PC-3 (cell line): ENCODE measurements around the gene CACNA1H. TPM values are rescaled to one million over a fixed set of nuclear protein-coding genes. Genes with fewer than 3 reads are reported as not detected.
"Not testable (repeated sequence)": the region's sequence is repeated elsewhere in the genome, so short reads cannot be mapped to it uniquely, and the experiment has no call there.

Experiments
- ATAC-seq: fragments of 200-7000 bp; cut with Tn5 transposase; 2 replicates; pipeline ENCODE4 v1.9.1; 2020; ENCODE audit warnings: mild to moderate bottlenecking, moderate library complexity
- BruUV-seq: library from RNA; stranded (reverse); fragments of 400-500 nt; replicated peaks from 2 replicates; lab custom pipeline; 2021; lab: Mats Ljungman, UMichigan
- CTCF ChIA-PET: fragments of 300-600 bp; sonication (Branson Sonifier 250); formaldehyde crosslinking; loops from one replicate; lab custom pipeline; 2022; ENCODE audit warnings: antibody characterized with exemption; lab: Charles Lee
- POLR2A ChIA-PET: fragments of 300-600 bp; sonication (Branson Sonifier 250); formaldehyde crosslinking; loops from one replicate; lab custom pipeline; 2022; ENCODE audit warnings: antibody characterized with exemption; ENCODE audit not compliant: unreplicated experiment; lab: Charles Lee
- DNase-seq: peaks from one replicate; pipeline ENCODE4 v3.0.0-alpha.2; 2015
- H2AFZ ChIP-seq: fragments of 300-600 bp; sonication (generic); 2 replicates; pipeline ENCODE4 v1.6.0; 2016; ENCODE audit warnings: antibody characterized with exemption, low read length
- H3F3A ChIP-seq: fragments of 300-600 bp; sonication (generic); one replicate; pipeline ENCODE4 v1.6.0; 2017; ENCODE audit warnings: antibody characterized with exemption, low read length, control low read depth, mild to moderate bottlenecking; ENCODE audit not compliant: unreplicated experiment
- H3K27ac ChIP-seq: fragments of 300-600 bp; sonication (generic); 2 replicates; pipeline ENCODE4 v1.5.1; 2016; ENCODE audit warnings: mild to moderate bottlenecking, low read length
- H3K27me3 ChIP-seq: fragments of 300-600 bp; sonication (generic); 2 replicates; pipeline ENCODE4 v1.6.1; 2016; ENCODE audit warnings: low read length, mixed read lengths
- H3K36me3 ChIP-seq: fragments of 300-600 bp; sonication (generic); 2 replicates; pipeline ENCODE4 v1.6.1; 2016; ENCODE audit warnings: low read depth, mixed run types, low read length, mixed read lengths
- H3K4me1 ChIP-seq: fragments of 300-600 bp; sonication (generic); 2 replicates; pipeline ENCODE4 v1.5.1; 2016; ENCODE audit warnings: low read length; ENCODE audit not compliant: insufficient read depth
- H3K4me2 ChIP-seq: fragments of 300-600 bp; sonication (generic); 2 replicates; pipeline ENCODE4 v1.6.0; 2016; ENCODE audit warnings: low read length
- H3K4me3 ChIP-seq: fragments of 300-600 bp; sonication (generic); 2 replicates; pipeline ENCODE4 v1.5.1; 2016; ENCODE audit warnings: mild to moderate bottlenecking, low read length, mixed read lengths
- H3K79me2 ChIP-seq: fragments of 300-600 bp; sonication (generic); 2 replicates; pipeline ENCODE4 v1.6.1; 2017; ENCODE audit warnings: low read length, mixed read lengths
- H3K9ac ChIP-seq: fragments of 300-600 bp; sonication (generic); 2 replicates; pipeline ENCODE4 v1.6.0; 2016; ENCODE audit warnings: mild to moderate bottlenecking, low read length
- H3K9me2 ChIP-seq: fragments of 300-600 bp; sonication (generic); replicated peaks from 2 replicates; pipeline ENCODE4 v1.6.1; 2016; ENCODE audit warnings: mixed run types, low read length, mixed read lengths
- H3K9me3 ChIP-seq: fragments of 300-600 bp; sonication (generic); 2 replicates; pipeline ENCODE4 v1.6.1; 2016; ENCODE audit warnings: low read length, mixed read lengths
- H4K20me1 ChIP-seq: fragments of 300-600 bp; sonication (generic); 2 replicates; pipeline ENCODE4 v1.6.1; 2016; ENCODE audit warnings: low read length, mixed read lengths
- CTCF ChIP-seq: fragments of 300-600 bp; sonication (generic); conservative IDR thresholded peaks from 2 replicates; pipeline ENCODE4 v1.5.1; 2017; ENCODE audit warnings: antibody characterized with exemption, low read depth, mild to moderate bottlenecking, low read length
- EZH2 ChIP-seq: fragments of 300-600 bp; sonication (generic); IDR thresholded peaks from one replicate; pipeline ENCODE4 v1.6.1; 2017; ENCODE audit warnings: antibody characterized with exemption, mild to moderate bottlenecking, low read length; ENCODE audit not compliant: unreplicated experiment
- EZH2phosphoT487 ChIP-seq: fragments of 300-600 bp; sonication (generic); IDR thresholded peaks from 2 replicates; pipeline ENCODE4 v1.6.1; 2018; ENCODE audit warnings: mild to moderate bottlenecking, antibody characterized with exemption, low read length, borderline replicate concordance
- intact Hi-C: fragments of 100-400 bp; cut with micrococcal nuclease; formaldehyde crosslinking; loops from 2 replicates; pipeline ENCODE4 v1.9.0; 2023
- total RNA-seq: library from RNA; depleted of rRNA; stranded (reverse); fragments of >200 nt; gene quantifications from 2 replicates; pipeline ENCODE4 v1.2.3, GENCODE V29; 2014

Gene CACNA1H
- total RNA-seq, 1 experiment from 2014 or later, result 4.1 TPM

DNA sequence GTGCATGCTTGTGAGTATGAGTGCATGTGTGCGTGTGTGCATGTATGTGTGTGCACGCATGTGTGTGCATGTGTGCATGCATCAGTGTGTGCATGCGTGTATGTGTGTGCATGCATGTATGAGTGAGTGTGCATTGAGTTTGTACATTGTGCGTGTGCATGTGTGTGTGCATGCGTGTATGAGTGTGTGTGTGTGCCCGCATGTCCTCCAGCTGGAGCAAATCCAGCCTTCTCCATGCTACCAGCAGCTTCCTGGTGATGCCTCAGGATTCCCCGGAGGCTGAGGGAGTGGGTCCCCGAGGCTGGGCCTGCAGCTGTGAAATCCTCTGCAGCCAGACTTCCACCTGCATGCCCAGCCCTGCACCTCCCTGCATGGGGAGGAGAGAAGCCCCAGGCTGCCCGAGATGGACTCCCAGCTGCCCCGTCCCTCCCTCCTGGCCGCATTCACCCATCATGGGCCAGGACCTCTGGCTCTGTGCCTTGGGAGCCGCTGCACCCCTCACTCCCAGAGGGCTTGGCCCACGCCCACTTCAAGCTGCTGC lies 112.3 kb downstream of the CACNA1H start:
- POLR2A ChIA-PET, result no interaction called here
- ATAC-seq (no peak), DNase-seq (no peak)
- Histone ChIP-seq H3K4me2 (no peak overlapping the region), H3K4me1 (no peaks in the 10 kb centered on the region; the same call in 1 of the 2 replicates), H2AFZ (no peak overlapping the region), H3K79me2 (no peaks in the 10 kb centered on the region), H3K9me3 (no peaks in the 10 kb centered on the region), H3K4me3 (no peak overlapping the region), H3K9ac (no peak overlapping the region), H3F3A (no peaks in the 10 kb centered on the region), H3K9me2 (no peaks in the 10 kb centered on the region), H3K27ac (no peak overlapping the region), H4K20me1 (no peaks in the 10 kb centered on the region), H3K27me3 (peaks cover 19% of the 10 kb centered on the region), H3K36me3 (no peaks in the 10 kb centered on the region)
- TF ChIP-seq EZH2phosphoT487 (no peak), CTCF (no peak), EZH2 (no peak)
- no TSS peak for BruUV-seq
- intact Hi-C loops, result no loop called here
- CTCF ChIA-PET, result no interaction called here

- no peak for ATAC-seq
- Histone ChIP-seq H3K27me3 (peaks cover 13% of the 10 kb centered on the region), H3F3A (no peaks in the 10 kb centered on the region), H3K9me2 (no peaks in the 10 kb centered on the region), H4K20me1 (no peaks in the 10 kb centered on the region), H2AFZ (no peak overlapping the region), H3K27ac (no peak overlapping the region), H3K4me2 (no peak overlapping the region), H3K36me3 (no peaks in the 10 kb centered on the region), H3K9ac (no peak overlapping the region), H3K4me3 (no peak overlapping the region), H3K4me1 (no peaks in the 10 kb centered on the region; the same call in 1 of the 2 replicates), H3K9me3 (no peaks in the 10 kb centered on the region), H3K79me2 (no peaks in the 10 kb centered on the region)
- TF ChIP-seq EZH2, result no peak
- TF ChIP-seq CTCF, result no peak
- TF ChIP-seq EZH2phosphoT487, result no peak
- no peak for DNase-seq
- CTCF ChIA-PET, result no interaction called here
- no TSS peak for BruUV-seq
- intact Hi-C loops, result no loop called here
- POLR2A ChIA-PET, result no interaction called here
Observed at GRCh38 chr16:1265826-1266225, 112.9 kb downstream of the CACNA1H start.

- H3K36me3 ChIP-seq, H3K4me1 ChIP-seq, ATAC-seq, BruUV-seq, DNase-seq, H3K9ac ChIP-seq, H3F3A ChIP-seq, H3K27me3 ChIP-seq, H3K9me2 ChIP-seq, H3K9me3 ChIP-seq, H3K27ac ChIP-seq, POLR2A ChIA-PET, CTCF ChIA-PET, H3K79me2 ChIP-seq, H3K4me3 ChIP-seq, H2AFZ ChIP-seq, intact Hi-C loops, H3K4me2 ChIP-seq, H4K20me1 ChIP-seq: not testable (repeated sequence)
Observed at GRCh38 chr16:1269418-1269817, 116.5 kb downstream of the CACNA1H start.
